LNCAP (cell line): ENCODE measurements around the gene CRYBA4.

Source experiments
- CTCF ChIP-seq: fragments of 450-650 bp; IDR thresholded peaks from 2 replicates; pipeline ENCODE4 v1.5.1; 2017; ENCODE audit warnings: mild to moderate bottlenecking

The CRYBA4 gene

GRCh38 chr22:26621663-26622062 is at the start of gene CRYBA4:
TSS of gene CRYBA4 (plus strand) at chr22:26621963. CDS start at chr22:26622597, 634 bp downstream.
- TF ChIP-seq CTCF: no peak

GRCh38 chr22:26573026-26573662 is 48.6 kb upstream of the CRYBA4 start:
- TF ChIP-seq CTCF: no peak

DNA sequence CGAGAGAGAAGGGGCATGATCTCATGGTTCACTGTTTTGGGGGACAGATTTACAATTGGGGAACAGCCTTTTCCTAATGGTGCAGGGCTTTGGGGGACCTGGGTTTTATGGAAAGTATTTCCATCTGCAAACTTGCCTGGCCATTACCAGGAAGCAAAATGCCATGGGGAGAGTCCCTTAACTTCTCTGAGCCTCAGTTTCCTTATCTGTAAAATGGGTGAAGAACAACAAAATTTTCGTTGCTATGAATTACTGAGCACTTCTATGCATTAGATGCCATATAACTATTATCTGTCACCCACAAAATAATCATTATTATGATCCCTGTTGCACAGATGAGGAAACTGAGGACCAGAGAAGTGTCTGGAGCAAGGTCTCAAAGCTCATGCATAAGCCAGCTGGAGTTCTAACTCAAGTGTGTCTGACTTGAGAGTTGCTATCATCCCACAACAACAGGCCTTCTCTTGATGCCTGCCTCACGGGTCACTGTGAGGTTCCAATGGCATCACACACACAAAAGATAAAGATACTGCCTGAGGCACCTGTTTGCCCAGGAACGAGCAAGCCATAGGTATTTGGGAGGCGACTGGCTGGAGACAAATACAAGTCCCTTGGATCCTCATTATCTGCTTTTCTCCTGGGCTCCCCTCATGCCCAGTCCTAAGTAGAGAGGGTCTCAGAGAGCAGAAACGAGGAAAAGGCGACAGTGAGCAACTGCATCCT is 47.6 kb upstream of the CRYBA4 start:
- TF ChIP-seq CTCF: no peak

DNA sequence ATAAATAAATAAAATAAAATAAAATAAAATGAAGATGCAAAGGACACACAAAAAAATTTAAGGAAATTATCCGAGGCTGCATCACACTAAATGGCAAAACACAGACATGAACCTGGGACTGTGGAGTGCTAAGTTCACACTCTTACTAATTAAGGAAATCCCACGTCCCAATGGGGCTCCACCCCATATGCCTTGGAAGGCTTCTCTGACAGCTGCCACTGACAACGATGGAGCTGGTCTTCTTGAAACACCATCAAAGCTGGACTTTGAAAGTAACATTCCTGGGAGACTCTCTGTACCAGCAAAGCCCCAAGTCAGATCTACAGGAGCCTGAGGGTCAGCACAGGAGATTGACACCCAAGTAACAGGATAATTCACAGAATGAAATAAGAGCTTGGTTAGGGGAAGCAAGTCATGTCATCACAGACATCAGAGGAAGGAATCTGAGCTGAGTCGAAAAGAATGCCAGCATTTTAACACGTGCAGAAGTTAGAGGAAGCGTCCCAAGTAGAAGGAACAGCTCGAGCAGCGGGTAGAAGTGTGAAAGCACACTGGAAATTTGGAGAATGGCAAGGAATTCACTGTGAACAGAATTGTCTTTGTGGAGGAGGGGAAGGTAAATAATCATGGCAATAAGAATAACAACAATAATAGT is 45.6 kb upstream of the CRYBA4 start:
- TF ChIP-seq CTCF: no peak

DNA sequence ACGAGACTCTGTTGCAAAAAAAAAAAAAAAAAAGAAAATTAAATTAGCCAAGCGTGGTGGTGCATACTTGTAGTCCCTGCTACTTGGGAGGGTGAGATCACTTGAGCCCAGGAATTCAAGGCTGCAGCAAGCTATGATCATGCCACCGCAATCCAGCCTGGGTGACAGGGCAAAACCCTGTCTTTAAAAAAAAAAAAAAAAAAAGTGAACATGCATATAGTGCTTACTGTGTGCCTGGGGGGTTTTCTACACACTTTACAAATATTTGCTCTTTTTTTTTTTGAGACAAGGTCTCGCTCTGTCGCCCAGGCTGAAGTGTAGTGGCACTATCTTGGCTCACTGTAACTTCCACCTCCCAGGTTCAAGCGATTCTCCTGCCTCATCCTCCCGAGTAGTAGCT is 44.7 kb upstream of the CRYBA4 start:
- TF ChIP-seq CTCF: no peak

- no peak for TF ChIP-seq CTCF
These were observed 42.4 kb upstream of the CRYBA4 start for GRCh38 chr22:26579331-26579886.

GRCh38 chr22:26580240-26580962 is 41.4 kb upstream of the CRYBA4 start:
- TF ChIP-seq CTCF: no peak
